ENCODE data around the gene DUSP5.
A peak's percentile ranks its signal among the peaks of the same experiment; 100 is the strongest.

DUSP5 gene

GRCh38 chr10:110501142-110501937 is 3.6 kb downstream of the DUSP5 start:
- no peak for DNase-seq

GRCh38 chr10:110502072-110502845 is 4.6 kb downstream of the DUSP5 start:
- DNase-seq, result no peak

- peak; percentile 89 for DNase-seq
Observed at GRCh38 chr10:110502851-110503301, 5.2 kb downstream of the DUSP5 start.

GRCh38 chr10:110503528-110504110 is 5.9 kb downstream of the DUSP5 start:
- DNase-seq, result no peak

- DNase-seq, result no peak
Observed at GRCh38 chr10:110504111-110504735, 6.5 kb downstream of the DUSP5 start.

GRCh38 chr10:110505130-110505770 is 7.5 kb downstream of the DUSP5 start:
- DNase-seq, result no peak

- DNase-seq, result no peak
Observed at GRCh38 chr10:110506448-110506847, 8.7 kb downstream of the DUSP5 start.

- DNase-seq, result no peak
Observed at GRCh38 chr10:110507346-110507745, 9.6 kb downstream of the DUSP5 start.

GRCh38 chr10:110508159-110508788 is 10.6 kb downstream of the DUSP5 start:
- DNase-seq, result no peak

- no peak for DNase-seq
Observed at GRCh38 chr10:110508806-110509544, 11.3 kb downstream of the DUSP5 start.

GRCh38 chr10:110509560-110509959 is 11.9 kb downstream of the DUSP5 start:
- DNase-seq, result no peak

GRCh38 chr10:110510086-110510485 is 12.4 kb downstream of the DUSP5 start:
- no peak for DNase-seq

GRCh38 chr10:110510730-110511129 is 13.0 kb downstream of the DUSP5 start:
- no peak for DNase-seq

GRCh38 chr10:110511734-110512449 is 14.2 kb downstream of the DUSP5 start:
- DNase-seq, result no peak

- DNase-seq, result no peak
Observed at GRCh38 chr10:110512461-110513187, 14.9 kb downstream of the DUSP5 start.

GRCh38 chr10:110513949-110514348 is 16.2 kb downstream of the DUSP5 start:
- DNase-seq, result no peak

GRCh38 chr10:110514848-110515247 is 17.1 kb downstream of the DUSP5 start:
- DNase-seq, result no peak

- no peak for DNase-seq
Observed at GRCh38 chr10:110516815-110517492, 19.2 kb downstream of the DUSP5 start.

GRCh38 chr10:110522365-110522988 is 24.8 kb downstream of the DUSP5 start:
- no peak for DNase-seq
